GM12865 (cell line): ENCODE measurements around the gene GDPD4.

ENCODE experiments used
- DNase-seq: peaks from one replicate; pipeline ENCODE4 v3.0.0; 2010; ENCODE audit warnings: low read depth
- H3K4me3 ChIP-seq: 2 replicates; pipeline ENCODE4 v1.5.1; 2011; ENCODE audit warnings: mild to moderate bottlenecking, low read depth, low read length, control low read depth
- CTCF ChIP-seq: IDR thresholded peaks from 2 replicates; pipeline ENCODE4 v1.5.1; 2011; ENCODE audit warnings: low read length, control low read depth, low read depth, inconsistent platforms; ENCODE audit not compliant: insufficient read depth; ENCODE audit errors: missing control alignments

GDPD4 gene

GRCh38 chr11:77203901-77204753, 97.4 kb downstream of the GDPD4 start:
- TF ChIP-seq CTCF = no peak
- no peak overlapping the region for H3K4me3 ChIP-seq
- no peak for DNase-seq

GRCh38 chr11:77202941-77203900, 98.3 kb downstream of the GDPD4 start:
- no peak overlapping the region for H3K4me3 ChIP-seq
- no peak for DNase-seq
- TF ChIP-seq CTCF = no peak

- H3K4me3 ChIP-seq = no peak overlapping the region
- no peak for TF ChIP-seq CTCF
- no peak for DNase-seq
Observed at GRCh38 chr11:77201991-77202841, 99.3 kb downstream of the GDPD4 start.

GRCh38 chr11:77201370-77201769, 100.1 kb downstream of the GDPD4 start:
- no peak for DNase-seq
- TF ChIP-seq CTCF = no peak
- no peak overlapping the region for H3K4me3 ChIP-seq

- no peak for DNase-seq
- no peak overlapping the region for H3K4me3 ChIP-seq
- TF ChIP-seq CTCF = no peak
Observed at GRCh38 chr11:77200351-77201268, 100.9 kb downstream of the GDPD4 start.
